Keratinocyte (primary cell): ENCODE results near the gene DHODH. TPM values are rescaled to one million over a fixed set of nuclear protein-coding genes. Genes with fewer than 3 reads are reported as not detected.

Source experiments
- DNase-seq: peaks from one replicate; pipeline ENCODE4 v3.0.0-alpha.2; 2011; ENCODE audit warnings: low read depth, missing footprints, low spot score
- FAIRE-seq: peaks from 2 replicates; lab custom pipeline; 2011; peaks lifted over from hg19 to GRCh38; lab: Jason Lieb, UNC
- H2AFZ ChIP-seq: 2 replicates; pipeline ENCODE4 v1.6.0; 2012; ENCODE audit warnings: low read length, control low read depth, inconsistent platforms; ENCODE audit not compliant: control insufficient read depth
- H3K27ac ChIP-seq: 2 replicates; pipeline ENCODE4 v1.5.1; 2011; ENCODE audit warnings: low read length; ENCODE audit not compliant: control insufficient read depth, insufficient read depth
- H3K27me3 ChIP-seq: 3 replicates; pipeline ENCODE4 v1.6.0; 2011; ENCODE audit warnings: low read length; ENCODE audit not compliant: control insufficient read depth, insufficient read depth; ENCODE audit errors: extremely low read depth
- H3K36me3 ChIP-seq, 2 experiments: 2 replicates in 1 of 2; 3 replicates in 1 of 2; pipeline ENCODE4 v1.5.1; 2011; ENCODE audit warnings: low read length in 2 of 2, mild to moderate bottlenecking in 1 of 2; ENCODE audit not compliant: control insufficient read depth in 2 of 2, insufficient read depth in 2 of 2; ENCODE audit errors: extremely low read depth in 1 of 2
- H3K4me1 ChIP-seq: 3 replicates; pipeline ENCODE4 v1.5.1; 2011; ENCODE audit warnings: low read length; ENCODE audit not compliant: control insufficient read depth, insufficient read depth; ENCODE audit errors: extremely low read depth
- H3K4me2 ChIP-seq: 3 replicates; pipeline ENCODE4 v1.6.0; 2011; ENCODE audit warnings: low read depth, low read length; ENCODE audit not compliant: control insufficient read depth, insufficient read depth; ENCODE audit errors: extremely low read depth
- H3K4me3 ChIP-seq, 3 experiments: fragments of 200-600 bp in 1 of 3; sonication (generic) in 1 of 3; 2 replicates in 2 of 3; 3 replicates in 1 of 3; pipeline ENCODE4 v1.5.1; 2011 to 2016; ENCODE audit warnings: low read length in 3 of 3, mild to moderate bottlenecking in 3 of 3, control low read depth in 2 of 3, inconsistent platforms in 1 of 3, low read depth in 1 of 3, mixed read lengths in 1 of 3, mixed run types in 1 of 3, moderate library complexity in 1 of 3; ENCODE audit not compliant: control insufficient read depth in 2 of 3, insufficient read depth in 2 of 3; ENCODE audit errors: extremely low read depth in 1 of 3
- H3K79me2 ChIP-seq: 2 replicates; pipeline ENCODE4 v1.6.0; 2012; ENCODE audit warnings: low read length; ENCODE audit not compliant: control insufficient read depth, insufficient read depth
- H3K9ac ChIP-seq: 3 replicates; pipeline ENCODE4 v1.6.0; 2011; ENCODE audit warnings: low read length; ENCODE audit not compliant: control insufficient read depth, insufficient read depth; ENCODE audit errors: extremely low read depth
- H3K9me1 ChIP-seq: 3 replicates; pipeline ENCODE4 v1.6.0; 2011; ENCODE audit warnings: low read length; ENCODE audit not compliant: control insufficient read depth, insufficient read depth; ENCODE audit errors: extremely low read depth
- H3K9me3 ChIP-seq: 2 replicates; pipeline ENCODE4 v1.5.1; 2012; ENCODE audit warnings: low read depth, low read length; ENCODE audit not compliant: control insufficient read depth
- H4K20me1 ChIP-seq: 3 replicates; pipeline ENCODE4 v1.6.0; 2011; ENCODE audit warnings: low read length; ENCODE audit not compliant: control insufficient read depth, insufficient read depth; ENCODE audit errors: extremely low read depth
- EZH2 ChIP-seq: IDR thresholded peaks from one replicate; pipeline ENCODE4 v1.6.1; 2012; ENCODE audit warnings: inconsistent platforms, mild to moderate bottlenecking, low read length, moderate library complexity
- dilution Hi-C: fragments of 300-500 bp; cut with MboI; formaldehyde crosslinking; loops from one replicate; pipeline ENCODE4 v1.7.0; 2020; ENCODE audit warnings: low sequenced_read_pairs; ENCODE audit not compliant: extremely low pct_ligation_motif_present
- polyA plus RNA-seq, 5 experiments: library from polyadenylated mRNA; depleted of rRNA in 3 of 5; stranded (reverse) in 3 of 5; stranded (forward) in 1 of 5; unstranded in 1 of 5; fragments of >200 nt; gene quantifications; 1 replicate in 1 of 5; 2 replicates in 3 of 5; 3 replicates in 1 of 5; pipeline versions ENCODE4 v1.2.1 to v1.2.3, GENCODE V29; 2011 to 2012; ENCODE audit warnings: missing spikeins in 2 of 5, low read depth in 1 of 5, low replicate concordance in 1 of 5
- TF ChIP-seq, protein P1 (sequence below), 3 experiments: IDR thresholded peaks in 1 of 3; conservative IDR thresholded peaks in 1 of 3; optimal IDR thresholded peaks in 1 of 3; 2 replicates in 2 of 3; 3 replicates in 1 of 3; pipeline versions ENCODE3 to v1.5.1; 2011; ENCODE audit warnings: low read length in 3 of 3, mild to moderate bottlenecking in 3 of 3, moderate library complexity in 2 of 3, control low read depth in 1 of 3, inconsistent platforms in 1 of 3; ENCODE audit not compliant: insufficient read depth in 2 of 3; ENCODE audit errors: extremely low read depth in 1 of 3

The DHODH gene
- polyA plus RNA-seq, 1 donor (not counting 4 experiments of a cell fraction or from before 2014, with no cell fraction given): 5.4 TPM

DNA sequence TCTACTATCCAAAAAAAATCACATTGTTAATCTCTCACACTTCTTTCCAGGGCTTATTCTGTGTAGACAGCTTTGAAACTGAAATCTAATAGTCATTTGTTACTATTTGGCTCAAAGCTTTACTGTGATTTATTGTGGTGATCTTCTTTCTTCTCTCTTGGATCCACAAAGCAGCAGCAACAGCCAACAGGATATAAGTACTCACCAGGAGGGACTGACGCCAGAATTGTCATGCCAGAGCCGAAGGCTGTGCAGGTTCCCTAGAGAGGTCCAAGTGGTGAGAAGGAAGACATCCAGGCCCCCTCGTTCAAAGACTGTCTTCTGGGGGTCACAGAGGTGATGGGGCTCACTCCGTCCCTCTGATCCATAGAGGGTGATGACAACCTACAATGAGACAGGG lies 41.6 kb upstream of the DHODH start:
- no peak for DNase-seq
- H3K9me3 ChIP-seq: no peaks in the 10 kb centered on the region
- no peaks in the 10 kb centered on the region for H3K36me3 ChIP-seq
- no peak overlapping the region for H3K4me3 ChIP-seq
- no peaks in the 10 kb centered on the region for H4K20me1 ChIP-seq
- no peaks in the 10 kb centered on the region for H3K27me3 ChIP-seq
- H3K4me1 ChIP-seq: no peaks in the 10 kb centered on the region
- H3K9ac ChIP-seq: no peak overlapping the region
- no peak for FAIRE-seq
- TF ChIP-seq EZH2: no peak
- TF ChIP-seq, protein P1, sequence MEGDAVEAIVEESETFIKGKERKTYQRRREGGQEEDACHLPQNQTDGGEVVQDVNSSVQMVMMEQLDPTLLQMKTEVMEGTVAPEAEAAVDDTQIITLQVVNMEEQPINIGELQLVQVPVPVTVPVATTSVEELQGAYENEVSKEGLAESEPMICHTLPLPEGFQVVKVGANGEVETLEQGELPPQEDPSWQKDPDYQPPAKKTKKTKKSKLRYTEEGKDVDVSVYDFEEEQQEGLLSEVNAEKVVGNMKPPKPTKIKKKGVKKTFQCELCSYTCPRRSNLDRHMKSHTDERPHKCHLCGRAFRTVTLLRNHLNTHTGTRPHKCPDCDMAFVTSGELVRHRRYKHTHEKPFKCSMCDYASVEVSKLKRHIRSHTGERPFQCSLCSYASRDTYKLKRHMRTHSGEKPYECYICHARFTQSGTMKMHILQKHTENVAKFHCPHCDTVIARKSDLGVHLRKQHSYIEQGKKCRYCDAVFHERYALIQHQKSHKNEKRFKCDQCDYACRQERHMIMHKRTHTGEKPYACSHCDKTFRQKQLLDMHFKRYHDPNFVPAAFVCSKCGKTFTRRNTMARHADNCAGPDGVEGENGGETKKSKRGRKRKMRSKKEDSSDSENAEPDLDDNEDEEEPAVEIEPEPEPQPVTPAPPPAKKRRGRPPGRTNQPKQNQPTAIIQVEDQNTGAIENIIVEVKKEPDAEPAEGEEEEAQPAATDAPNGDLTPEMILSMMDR (optimal IDR thresholded peaks at IDR 0.05 in 1 of 3, IDR thresholded peaks at IDR 0.05 in 1 of 3, conservative IDR thresholded peaks at IDR 0.05 in 1 of 3; ENCODE audit: extremely low read depth in 1 of 3, insufficient read depth in 2 of 3, low read length in 3 of 3): no peak
- dilution Hi-C loops: no loop called here
- no peak overlapping the region for H3K4me2 ChIP-seq
- no peak overlapping the region for H3K27ac ChIP-seq
- no peak overlapping the region for H2AFZ ChIP-seq
- H3K79me2 ChIP-seq: no peaks in the 10 kb centered on the region
- H3K9me1 ChIP-seq: no peaks in the 10 kb centered on the region

- Histone ChIP-seq H2AFZ (no peak overlapping the region), H3K4me1 (no peaks in the 10 kb centered on the region), H3K4me2 (no peak overlapping the region), H3K9me1 (no peaks in the 10 kb centered on the region), H4K20me1 (no peaks in the 10 kb centered on the region), H3K9me3 (no peaks in the 10 kb centered on the region), H3K27me3 (no peaks in the 10 kb centered on the region), H3K79me2 (no peaks in the 10 kb centered on the region), H3K36me3 (no peaks in the 10 kb centered on the region), H3K4me3 (no peak overlapping the region), H3K9ac (no peak overlapping the region), H3K27ac (no peak overlapping the region)
- DNase-seq: no peak
- FAIRE-seq: no peak
- TF ChIP-seq EZH2: no peak
- TF ChIP-seq, protein P1 (optimal IDR thresholded peaks at IDR 0.05 in 1 of 3, IDR thresholded peaks at IDR 0.05 in 1 of 3, conservative IDR thresholded peaks at IDR 0.05 in 1 of 3; ENCODE audit: extremely low read depth in 1 of 3, insufficient read depth in 2 of 3, low read length in 3 of 3): no peak
- dilution Hi-C loops: no loop called here
Observed at GRCh38 chr16:71969353-71969752, 39.2 kb upstream of the DHODH start.
